Astrocyte of the cerebellum (primary cell): ENCODE data around the gene TMEM229A.

Experiments used
- DNase-seq: peaks from one replicate; pipeline ENCODE4 v3.0.0-alpha.2; 2011; ENCODE audit warnings: low read depth
- H3K4me3 ChIP-seq: 2 replicates; pipeline ENCODE4 v1.5.1; 2011; ENCODE audit warnings: mild to moderate bottlenecking, low read depth, low read length, moderate library complexity
- in situ Hi-C: cut with HindIII; loops from 2 replicates; pipeline ENCODE4 v1.10.0; 2017; ENCODE audit warnings: low sequenced_read_pairs
- TF ChIP-seq, protein P1 (sequence below): IDR thresholded peaks from 2 replicates; pipeline ENCODE4 v1.5.1; 2012; ENCODE audit warnings: low read length, low read depth, moderate library complexity, mild to moderate bottlenecking; ENCODE audit errors: missing control alignments

The TMEM229A gene

GRCh38 chr7:123987445-123987844 is 45.4 kb downstream of the TMEM229A start:
- in situ Hi-C loops = no loop called here
- TF ChIP-seq, protein P1, sequence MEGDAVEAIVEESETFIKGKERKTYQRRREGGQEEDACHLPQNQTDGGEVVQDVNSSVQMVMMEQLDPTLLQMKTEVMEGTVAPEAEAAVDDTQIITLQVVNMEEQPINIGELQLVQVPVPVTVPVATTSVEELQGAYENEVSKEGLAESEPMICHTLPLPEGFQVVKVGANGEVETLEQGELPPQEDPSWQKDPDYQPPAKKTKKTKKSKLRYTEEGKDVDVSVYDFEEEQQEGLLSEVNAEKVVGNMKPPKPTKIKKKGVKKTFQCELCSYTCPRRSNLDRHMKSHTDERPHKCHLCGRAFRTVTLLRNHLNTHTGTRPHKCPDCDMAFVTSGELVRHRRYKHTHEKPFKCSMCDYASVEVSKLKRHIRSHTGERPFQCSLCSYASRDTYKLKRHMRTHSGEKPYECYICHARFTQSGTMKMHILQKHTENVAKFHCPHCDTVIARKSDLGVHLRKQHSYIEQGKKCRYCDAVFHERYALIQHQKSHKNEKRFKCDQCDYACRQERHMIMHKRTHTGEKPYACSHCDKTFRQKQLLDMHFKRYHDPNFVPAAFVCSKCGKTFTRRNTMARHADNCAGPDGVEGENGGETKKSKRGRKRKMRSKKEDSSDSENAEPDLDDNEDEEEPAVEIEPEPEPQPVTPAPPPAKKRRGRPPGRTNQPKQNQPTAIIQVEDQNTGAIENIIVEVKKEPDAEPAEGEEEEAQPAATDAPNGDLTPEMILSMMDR = no peak
- H3K4me3 ChIP-seq = no peak overlapping the region
- no peak for DNase-seq
